ENCODE data around the gene PTPRM. TPM values are rescaled to one million over a fixed set of nuclear protein-coding genes. Genes with fewer than 3 reads are reported as not detected.

PTPRM gene
- total and polyA plus RNA-seq, 2 experiments from 2014 or later: 30.9 to 62.8 TPM

DNA sequence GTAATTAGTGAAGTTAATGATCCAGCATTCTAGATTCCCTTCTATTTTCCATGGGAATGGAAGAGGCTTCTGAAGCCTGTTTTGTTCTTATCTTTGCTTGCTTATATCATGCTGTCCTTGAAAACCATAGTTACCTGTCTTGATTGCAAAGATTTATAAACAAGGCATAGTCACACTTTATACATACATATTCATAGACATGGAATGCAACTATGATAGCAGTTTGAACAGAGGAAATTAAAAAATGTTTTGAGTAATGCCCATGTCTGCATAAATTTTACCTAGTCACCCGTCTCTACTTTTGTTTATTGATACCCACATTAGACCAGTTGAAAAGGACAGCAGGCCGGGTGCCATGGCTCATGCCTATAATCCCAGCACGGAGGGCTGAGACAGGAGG is 289.0 kb downstream of the PTPRM start:
- Histone ChIP-seq H3K79me2 (ENCODE audit: insufficient read depth) (0 out of 2 replicates have a peak, but pooled peaks cover 3% of the 10 kb centered on the region), H3K27ac (no peak overlapping the region), H3K4me2 (ENCODE audit: unreplicated experiment) (no peak overlapping the region), H3K9me3 (ENCODE audit: low read depth) (no peaks in the 10 kb centered on the region), H3K9me2 (ENCODE audit: insufficient read depth) (no peaks in the 10 kb centered on the region), H3K36me3 (ENCODE audit: low read depth) (no peaks in the 10 kb centered on the region), H4K20me1 (ENCODE audit: insufficient read depth) (0 out of 2 replicates have a peak, but pooled peaks cover 3% of the 10 kb centered on the region), H3K4me1 (ENCODE audit: insufficient read depth) (peaks cover 16% of the 10 kb centered on the region), H3K27me3 (replicated peaks; ENCODE audit: insufficient read depth) (no peaks in the 10 kb centered on the region), H3K9ac (no peak overlapping the region), H3K4me3 (no peak overlapping the region), H2AFZ (no peak overlapping the region), H3F3A (ENCODE audit: insufficient read depth) (no peaks in the 10 kb centered on the region)
- in situ Hi-C loops (cut with MboI): no loop called here
- 69 to 78% methylated on average over 3 of the region's 3 CpGs for WGBS, 2 experiments (ENCODE audit: low coverage in 1 of 2, low lambda C conversion rate in 2 of 2, missing lambda C conversion rate in 2 of 2)
- TF ChIP-seq EZH2phosphoT487 (IDR thresholded peaks at IDR 0.05; ENCODE audit: insufficient read depth, low read depth): no peak
- TF ChIP-seq EZH2 (IDR thresholded peaks at IDR 0.05; ENCODE audit: insufficient read depth, poor library complexity, severe bottlenecking): no peak
- peak; percentile 10 for DNase-seq

DNA sequence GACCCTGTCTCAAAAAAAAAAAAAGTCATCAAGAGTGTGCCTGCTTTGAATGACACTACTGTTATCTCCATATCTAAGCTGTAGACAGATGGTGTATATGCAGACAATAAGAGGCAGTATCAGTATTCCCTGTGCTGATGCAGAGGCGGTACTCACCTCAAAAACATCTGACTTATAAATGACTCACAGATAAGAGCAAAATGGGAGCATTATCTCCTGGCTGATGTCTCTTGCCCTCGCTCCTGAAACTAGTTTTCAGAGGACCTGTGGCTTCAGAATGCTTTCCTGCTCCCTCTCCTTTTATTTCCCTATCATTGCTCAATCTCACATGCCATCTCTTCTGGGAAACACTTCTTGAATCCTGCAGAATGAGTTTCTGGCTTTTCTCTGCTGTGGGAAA is 289.6 kb downstream of the PTPRM start:
- H3K36me3 ChIP-seq (ENCODE audit: low read depth): no peaks in the 10 kb centered on the region

DNA sequence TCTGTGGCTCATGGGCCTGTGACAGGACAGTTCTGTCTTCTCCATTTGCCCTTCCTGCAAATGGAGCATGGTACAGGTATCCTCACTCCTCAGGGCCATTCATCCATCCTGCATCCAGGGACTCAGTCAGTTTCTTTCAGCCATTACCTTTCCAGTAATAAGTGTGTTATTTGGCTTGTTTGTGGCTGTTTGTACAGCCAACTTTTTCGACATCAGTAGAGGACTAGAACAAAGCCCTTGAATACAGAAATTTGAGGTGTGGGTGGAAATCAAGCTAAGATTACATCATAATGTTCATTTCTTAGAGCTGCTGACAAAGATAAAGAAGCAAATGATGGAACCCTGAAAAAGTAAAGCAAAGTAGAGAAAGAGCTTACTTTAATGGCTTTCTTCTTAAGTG is 290.4 kb downstream of the PTPRM start:
- Histone ChIP-seq H3K27ac (no peak overlapping the region), H3K79me2 (ENCODE audit: insufficient read depth) (0 out of 2 replicates have a peak, but pooled peaks cover 3% of the 10 kb centered on the region), H3K4me1 (ENCODE audit: insufficient read depth) (peaks cover 16% of the 10 kb centered on the region), H3F3A (ENCODE audit: insufficient read depth) (no peaks in the 10 kb centered on the region), H3K4me2 (ENCODE audit: unreplicated experiment) (no peak overlapping the region), H4K20me1 (ENCODE audit: insufficient read depth) (0 out of 2 replicates have a peak, but pooled peaks cover 4% of the 10 kb centered on the region), H3K36me3 (ENCODE audit: low read depth) (no peaks in the 10 kb centered on the region), H3K27me3 (replicated peaks; ENCODE audit: insufficient read depth) (no peaks in the 10 kb centered on the region), H3K4me3 (no peak overlapping the region), H3K9me2 (ENCODE audit: insufficient read depth) (no peaks in the 10 kb centered on the region), H3K9ac (no peak overlapping the region), H3K9me3 (ENCODE audit: low read depth) (no peaks in the 10 kb centered on the region), H2AFZ (no peak overlapping the region)
- TF ChIP-seq EZH2phosphoT487 (IDR thresholded peaks at IDR 0.05; ENCODE audit: insufficient read depth, low read depth): no peak
- TF ChIP-seq EZH2 (IDR thresholded peaks at IDR 0.05; ENCODE audit: insufficient read depth, poor library complexity, severe bottlenecking): no peak
- 97 to 100% methylated on average over 1 of the region's 1 CpG for WGBS, 2 experiments (ENCODE audit: low coverage in 1 of 2, low lambda C conversion rate in 2 of 2, missing lambda C conversion rate in 2 of 2)
- DNase-seq: no peak
- in situ Hi-C loops (cut with MboI): no loop called here

More for the DNA sequence above, 289.6 kb downstream of the PTPRM start:
- Histone ChIP-seq H3K27me3 (replicated peaks; ENCODE audit: insufficient read depth) (no peaks in the 10 kb centered on the region), H2AFZ (no peak overlapping the region), H3K27ac (no peak overlapping the region), H4K20me1 (ENCODE audit: insufficient read depth) (0 out of 2 replicates have a peak, but pooled peaks cover 4% of the 10 kb centered on the region), H3K4me3 (no peak overlapping the region), H3K9ac (no peak overlapping the region), H3K9me3 (ENCODE audit: low read depth) (no peaks in the 10 kb centered on the region), H3F3A (ENCODE audit: insufficient read depth) (no peaks in the 10 kb centered on the region), H3K79me2 (ENCODE audit: insufficient read depth) (0 out of 2 replicates have a peak, but pooled peaks cover 3% of the 10 kb centered on the region), H3K9me2 (ENCODE audit: insufficient read depth) (no peaks in the 10 kb centered on the region), H3K4me1 (ENCODE audit: insufficient read depth) (peaks cover 16% of the 10 kb centered on the region), H3K4me2 (ENCODE audit: unreplicated experiment) (no peak overlapping the region)
- no peak for TF ChIP-seq EZH2 (IDR thresholded peaks at IDR 0.05; ENCODE audit: insufficient read depth, poor library complexity, severe bottlenecking)
- no peak for TF ChIP-seq EZH2phosphoT487 (IDR thresholded peaks at IDR 0.05; ENCODE audit: insufficient read depth, low read depth)
- 85% methylated on average over 2 of the region's 2 CpGs for WGBS, 2 experiments (ENCODE audit: low coverage in 1 of 2, low lambda C conversion rate in 2 of 2, missing lambda C conversion rate in 2 of 2)
- peak; percentile 13 for DNase-seq
- in situ Hi-C loops (cut with MboI): no loop called here

DNA sequence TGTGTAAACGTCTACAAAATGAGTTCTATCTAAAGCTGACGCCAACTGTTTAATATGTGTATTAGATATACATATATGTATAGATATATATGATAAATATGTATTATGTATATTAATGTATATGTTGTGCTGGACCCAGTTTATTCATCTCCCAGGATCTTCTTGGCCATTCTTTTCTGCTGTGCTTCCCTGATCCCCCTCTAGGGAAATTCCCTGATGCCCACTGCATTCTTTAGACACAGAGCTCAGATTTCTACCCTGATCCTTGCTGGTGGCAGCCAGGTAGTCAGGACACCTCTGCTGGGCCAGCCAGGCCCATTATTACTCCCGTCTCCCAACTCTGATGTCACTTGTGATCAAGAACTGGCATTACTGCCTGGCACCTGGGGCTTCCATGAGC is 292.0 kb downstream of the PTPRM start:
- in situ Hi-C loops (cut with MboI): no loop called here
- Histone ChIP-seq H3K36me3 (ENCODE audit: low read depth) (no peaks in the 10 kb centered on the region), H2AFZ (no peak overlapping the region), H3K27me3 (replicated peaks; ENCODE audit: insufficient read depth) (no peaks in the 10 kb centered on the region), H3K4me2 (ENCODE audit: unreplicated experiment) (no peak overlapping the region), H3K4me1 (ENCODE audit: insufficient read depth) (peaks cover 16% of the 10 kb centered on the region), H3F3A (ENCODE audit: insufficient read depth) (no peaks in the 10 kb centered on the region), H3K27ac (no peak overlapping the region), H3K9ac (no peak overlapping the region), H3K79me2 (ENCODE audit: insufficient read depth) (0 out of 2 replicates have a peak, but pooled peaks cover 3% of the 10 kb centered on the region), H3K9me3 (ENCODE audit: low read depth) (no peaks in the 10 kb centered on the region), H3K9me2 (ENCODE audit: insufficient read depth) (no peaks in the 10 kb centered on the region), H4K20me1 (ENCODE audit: insufficient read depth) (peaks cover 4% of the 10 kb centered on the region; the same call in 1 of the 2 replicates), H3K4me3 (no peak overlapping the region)
- TF ChIP-seq EZH2 (IDR thresholded peaks at IDR 0.05; ENCODE audit: insufficient read depth, poor library complexity, severe bottlenecking): no peak
- TF ChIP-seq EZH2phosphoT487 (IDR thresholded peaks at IDR 0.05; ENCODE audit: insufficient read depth, low read depth): no peak
- 91 to 94% methylated on average over 3 of the region's 3 CpGs for WGBS, 2 experiments (ENCODE audit: low coverage in 1 of 2, low lambda C conversion rate in 2 of 2, missing lambda C conversion rate in 2 of 2)
- DNase-seq: no peak
